DMS114 treated with DMSO at 0.1 percent for 48 hours (cell line): ENCODE data around the gene PDE4B.
"Not testable (repeated sequence)": the region's sequence is repeated elsewhere in the genome, so short reads cannot be mapped to it uniquely, and the experiment has no call there.

Experiments
- DNase-seq: peaks from one replicate; lab custom pipeline; 2025; ENCODE audit not compliant: unreplicated experiment; lab: John Stamatoyannopoulos, UW

PDE4B gene

DNA sequence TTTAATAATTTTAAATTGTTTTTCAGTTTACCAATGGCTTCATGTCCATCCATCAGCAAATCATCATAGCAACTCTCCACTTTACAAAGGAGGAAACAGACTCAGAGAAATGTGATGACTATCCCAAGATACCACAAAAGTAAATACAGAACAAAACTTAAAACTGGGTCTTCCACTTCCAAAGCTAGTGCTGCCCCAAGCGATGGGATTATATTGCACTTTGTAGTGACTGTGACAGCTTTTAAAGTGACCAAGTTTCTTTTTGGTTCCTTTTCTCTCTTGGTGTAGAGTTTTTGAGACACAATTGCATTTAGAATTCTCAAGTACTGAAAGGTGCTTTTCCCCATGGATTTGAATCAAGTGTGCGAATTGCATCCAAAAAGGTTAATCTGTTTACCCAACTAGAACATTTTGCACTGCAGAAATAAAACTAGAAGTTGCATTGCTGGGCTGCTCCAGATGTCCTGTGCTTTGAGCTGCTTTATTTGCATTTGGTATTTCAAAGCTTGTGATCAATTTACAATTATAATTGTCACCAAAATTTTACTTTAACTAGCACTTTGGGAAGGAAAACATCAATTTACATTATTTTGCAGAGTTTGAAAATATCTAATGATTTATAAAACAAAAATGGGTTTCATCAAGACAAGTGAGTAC lies 320.2 kb downstream of the PDE4B start:
- no peak for DNase-seq

DNA sequence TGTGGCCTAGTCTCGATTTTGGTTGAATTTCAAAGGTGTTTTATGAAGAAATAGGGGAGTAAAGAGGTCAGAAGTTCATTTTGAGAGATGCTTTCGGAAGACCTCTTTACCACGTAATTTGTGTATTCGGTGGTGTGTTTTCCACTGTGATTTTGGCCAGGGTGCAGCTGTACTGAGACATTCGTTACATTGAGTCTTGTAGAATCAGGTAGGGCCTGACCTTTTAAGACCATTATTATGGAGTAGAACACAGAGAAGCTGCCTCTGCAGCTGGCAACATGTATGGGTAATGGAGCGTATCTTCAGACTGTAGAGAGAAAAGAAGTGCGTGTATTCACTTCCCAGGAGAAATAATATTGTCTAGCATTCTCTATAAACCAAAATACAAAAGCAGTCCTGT lies 326.5 kb downstream of the PDE4B start:
- DNase-seq = no peak

DNA sequence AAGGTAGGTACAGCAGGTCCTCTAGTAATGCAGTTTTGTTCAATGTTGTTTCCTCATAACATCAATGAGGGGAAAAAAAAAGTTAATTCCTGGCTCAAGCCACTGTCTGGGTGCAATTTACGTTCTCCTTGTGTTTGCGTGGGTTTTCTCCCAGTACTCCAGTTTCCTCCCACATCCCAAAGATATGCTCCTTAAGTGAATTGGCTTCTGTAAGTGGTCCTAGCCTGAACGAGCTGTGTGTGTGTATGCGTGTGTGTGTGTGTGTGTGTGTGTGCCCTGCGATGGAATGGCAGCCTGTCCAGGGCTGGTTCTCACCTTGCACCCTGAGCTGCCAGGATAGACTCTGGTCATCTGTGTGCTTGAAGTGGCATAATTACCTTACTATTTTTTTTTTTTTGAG lies 332.0 kb downstream of the PDE4B start:
- DNase-seq = no peak

DNA sequence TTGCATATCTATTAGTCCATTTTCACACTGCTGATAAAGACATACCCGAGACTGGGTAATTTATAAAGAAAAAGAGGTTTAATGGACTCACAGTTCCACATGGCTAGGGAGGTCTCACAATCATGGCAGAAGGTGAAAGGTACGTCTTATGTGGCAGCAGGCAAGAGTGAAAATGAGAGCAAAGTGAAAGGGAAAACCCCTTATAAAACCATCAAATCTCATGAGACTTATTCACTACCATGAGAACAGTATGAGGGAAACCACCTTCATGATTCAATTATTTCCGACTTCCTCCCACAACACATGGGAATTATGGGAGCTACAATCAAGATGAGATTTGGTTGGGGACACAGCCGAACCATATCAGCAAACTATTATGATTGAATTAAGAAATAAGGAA lies 335.9 kb downstream of the PDE4B start:
- not testable (repeated sequence) for DNase-seq

DNA sequence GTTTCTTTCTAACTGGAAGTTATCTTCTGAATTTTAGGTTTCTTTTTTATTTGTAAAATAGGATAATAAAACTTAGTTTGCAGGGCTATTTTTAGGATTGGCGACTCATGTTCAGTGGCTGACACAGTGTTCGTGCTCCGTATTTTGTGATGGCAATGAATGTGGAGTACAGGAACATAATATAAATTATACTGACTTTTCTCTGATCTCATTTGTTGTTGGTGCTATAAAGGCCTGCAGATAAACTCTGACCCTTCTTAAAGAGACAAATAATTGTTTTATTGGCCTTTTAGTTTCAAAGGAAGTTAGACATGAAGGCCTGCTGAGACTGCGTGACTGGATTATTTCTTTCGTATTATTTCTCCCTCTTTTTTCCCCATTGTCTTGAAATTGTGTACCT lies 339.6 kb downstream of the PDE4B start:
- DNase-seq = no peak

DNA sequence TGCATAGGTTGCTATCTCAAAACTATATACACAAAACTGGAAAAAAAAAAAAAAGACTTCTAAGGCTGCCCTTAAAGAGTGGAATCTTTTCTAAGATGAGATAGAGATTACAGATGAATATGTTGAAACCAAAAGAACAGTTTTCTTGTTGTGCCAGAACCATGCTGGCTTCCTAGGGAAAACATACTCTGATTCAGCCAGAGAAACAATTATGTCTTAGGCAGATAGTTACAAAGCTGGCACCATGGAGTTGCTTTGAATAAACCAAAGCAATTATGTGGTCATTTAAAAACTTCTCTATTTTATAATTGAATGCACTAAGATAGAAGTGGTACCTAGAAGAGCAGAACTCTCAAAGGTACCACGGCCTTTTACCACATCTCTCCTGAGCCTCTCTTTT lies 341.3 kb downstream of the PDE4B start:
- no peak for DNase-seq

DNA sequence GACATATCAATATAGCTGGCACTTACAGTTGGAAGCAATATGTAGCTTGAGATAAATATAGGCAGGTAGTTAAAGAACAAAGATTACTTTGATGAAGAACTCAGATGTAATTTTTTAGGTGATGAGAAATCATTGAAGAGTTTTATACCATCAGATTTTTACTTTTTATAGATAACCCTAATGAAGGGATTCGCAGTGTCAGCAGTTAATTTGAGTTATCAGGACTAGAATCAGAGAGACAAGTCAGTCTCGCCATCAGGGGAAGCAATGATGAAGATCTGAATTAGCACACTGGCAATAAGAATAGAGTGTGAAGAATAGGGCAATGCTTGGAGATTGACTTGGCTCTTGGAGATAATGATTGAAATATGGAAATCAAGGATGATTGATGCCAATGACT lies 342.5 kb downstream of the PDE4B start:
- no peak for DNase-seq

DNA sequence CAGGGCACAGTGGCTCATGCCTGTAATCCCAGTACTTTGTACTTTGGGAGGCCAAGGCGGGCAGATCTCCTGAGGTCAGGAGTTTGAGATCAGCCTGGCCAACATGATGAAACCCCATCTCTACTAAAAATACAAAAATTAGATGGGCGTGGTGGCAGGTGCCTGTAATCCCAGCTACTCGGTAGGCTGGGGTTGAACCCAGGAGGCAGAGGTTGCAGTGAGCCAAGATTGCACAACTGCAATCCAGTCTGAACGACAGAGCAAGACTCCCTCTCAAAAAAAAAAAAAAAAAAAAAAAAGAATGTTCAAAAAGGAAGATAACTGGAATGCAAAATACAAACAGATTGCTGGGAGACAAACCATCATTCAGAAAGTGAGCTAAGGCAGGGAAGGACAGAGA lies 343.7 kb downstream of the PDE4B start:
- DNase-seq = not testable (repeated sequence)

DNA sequence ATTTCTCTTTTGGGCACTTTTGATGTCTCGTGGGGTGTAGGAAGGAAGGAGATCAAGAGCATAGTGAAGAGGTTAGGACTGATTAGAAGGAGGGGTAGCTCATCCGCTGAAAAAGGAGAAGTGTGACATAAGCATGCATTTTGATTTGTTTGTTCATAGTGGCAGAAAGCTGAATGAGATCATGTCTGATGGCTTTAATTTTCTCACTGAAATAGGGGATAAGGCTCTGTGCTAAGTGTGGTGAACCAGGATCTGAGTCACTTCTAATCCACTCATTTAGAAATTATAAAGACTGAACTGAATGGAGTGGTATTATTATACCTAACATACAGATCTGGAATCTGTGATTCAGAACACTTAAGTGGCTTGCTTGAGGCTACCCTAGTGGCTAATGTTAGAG lies 344.5 kb downstream of the PDE4B start:
- no peak for DNase-seq

DNA sequence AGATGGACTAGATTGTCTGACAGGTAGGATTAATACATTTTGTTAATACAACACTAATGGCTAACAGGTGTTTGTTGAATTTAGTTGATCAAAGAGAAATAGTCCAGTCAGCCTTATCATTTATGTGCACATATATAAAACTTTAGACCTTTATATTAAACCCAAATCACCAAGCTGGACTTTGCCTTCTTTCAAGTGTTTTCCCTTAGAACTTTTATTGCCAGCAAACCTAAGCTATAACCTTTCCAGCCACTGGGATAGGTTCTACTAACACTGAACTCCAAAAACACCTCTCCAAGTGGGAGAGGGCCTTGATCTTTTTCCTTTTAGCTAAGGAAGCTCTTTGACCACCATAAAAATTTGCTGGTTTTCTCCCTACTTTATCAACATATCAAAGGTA lies 345.9 kb downstream of the PDE4B start:
- DNase-seq = no peak

DNA sequence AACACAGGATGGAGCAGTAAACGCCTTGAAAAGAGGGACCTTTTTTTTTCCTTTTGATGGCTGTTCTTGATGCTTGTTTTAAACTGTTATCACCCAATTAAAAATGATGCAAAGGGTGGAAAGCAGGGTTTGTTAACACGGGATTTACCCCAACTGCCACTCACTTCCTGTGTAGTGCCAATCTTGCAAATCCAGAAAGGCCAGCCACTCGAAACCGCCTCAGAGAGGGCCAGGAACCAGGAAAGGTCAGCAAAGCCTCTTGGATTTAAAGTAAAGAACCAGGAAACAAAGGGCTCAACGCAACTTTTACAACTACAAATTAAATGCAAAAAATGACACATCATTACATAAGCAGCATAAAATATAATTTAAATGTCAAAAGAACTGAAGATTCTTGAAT lies 347.4 kb downstream of the PDE4B start:
- no peak for DNase-seq

DNA sequence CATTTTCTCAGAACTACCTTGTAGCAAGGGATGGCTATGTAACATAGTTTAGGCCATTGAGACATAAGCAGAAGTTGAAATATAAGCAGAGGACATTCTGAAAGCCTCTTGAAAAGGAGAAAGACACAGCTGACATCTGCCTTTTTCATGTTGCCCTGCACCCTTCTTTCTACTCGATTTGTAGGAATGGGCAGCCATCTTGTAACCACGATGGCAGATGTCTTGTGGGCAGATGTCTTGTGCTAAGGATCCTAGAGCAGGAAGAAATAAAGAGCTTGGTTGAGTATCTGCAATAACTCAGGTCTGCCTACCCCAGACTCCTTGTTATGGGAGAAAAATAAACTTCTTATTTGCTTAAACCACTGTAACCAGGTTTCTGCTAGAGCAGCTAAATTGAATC lies 351.0 kb downstream of the PDE4B start:
- DNase-seq = no peak

DNA sequence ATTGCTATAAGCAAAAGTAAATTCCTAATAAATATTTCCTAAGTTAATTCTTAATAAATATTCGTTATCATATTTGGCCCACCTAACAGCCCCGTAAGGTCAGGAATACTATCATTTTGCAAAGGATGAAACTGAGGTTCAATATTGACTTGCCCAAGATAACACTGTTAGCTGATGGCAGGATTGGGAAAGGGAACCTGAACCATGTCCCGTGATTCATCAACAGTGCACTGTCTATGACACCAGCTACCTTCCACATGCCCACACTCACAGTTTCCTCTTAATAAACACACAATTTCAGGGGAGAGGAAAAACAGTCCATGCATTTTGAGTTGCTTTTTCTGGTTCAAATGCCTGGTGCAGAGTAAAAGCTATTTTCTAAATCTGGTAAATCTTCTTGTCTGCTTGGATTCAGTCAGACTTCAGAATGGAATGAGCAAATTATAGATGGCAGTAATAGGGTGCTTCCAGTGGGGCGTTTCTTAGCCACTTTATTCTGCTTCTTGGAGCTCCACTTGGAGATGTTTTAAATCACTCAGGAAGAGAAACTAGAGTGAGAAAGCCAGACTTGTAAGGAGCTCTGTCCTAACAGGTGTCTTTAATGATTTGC lies 354.6 kb downstream of the PDE4B start:
- DNase-seq = no peak

DNA sequence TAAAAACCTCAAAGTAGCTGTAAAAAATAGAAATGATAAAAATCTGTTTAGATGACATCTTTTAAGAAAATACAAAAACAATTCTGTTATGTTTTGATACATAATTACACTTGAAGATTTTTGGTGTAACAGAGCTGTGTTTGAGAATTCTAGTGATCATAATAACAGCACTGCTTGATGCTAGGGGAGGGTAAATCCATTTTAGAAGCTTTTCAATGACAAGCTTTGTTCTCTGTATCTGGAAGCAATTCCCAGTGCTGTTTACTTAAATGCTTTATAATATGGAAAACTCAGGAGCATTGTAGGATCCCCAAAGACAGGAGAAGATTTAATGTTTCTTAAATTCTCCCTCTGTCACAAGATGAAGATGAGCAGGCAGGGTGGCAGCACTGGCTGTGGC lies 359.3 kb downstream of the PDE4B start:
- DNase-seq = no peak

DNA sequence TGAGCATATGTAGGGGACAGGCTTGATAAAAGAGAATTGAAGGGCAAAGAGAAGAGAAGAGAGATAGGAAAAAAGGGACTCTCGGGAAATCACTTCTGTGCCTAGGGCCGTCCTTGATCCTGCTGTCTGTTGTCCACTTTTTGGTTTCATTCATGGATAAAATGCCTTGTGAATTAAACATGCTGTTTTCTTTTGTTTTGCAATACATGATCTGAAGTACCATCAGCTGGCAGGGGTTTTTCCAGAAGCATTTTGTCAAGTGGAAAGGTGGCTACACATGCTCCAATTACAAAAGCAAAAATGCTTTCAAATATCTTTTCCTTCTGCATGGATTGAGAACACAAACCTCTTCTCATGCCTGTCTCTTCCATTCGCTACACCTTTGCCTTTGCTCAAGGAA lies 361.7 kb downstream of the PDE4B start:
- DNase-seq = no peak

DNA sequence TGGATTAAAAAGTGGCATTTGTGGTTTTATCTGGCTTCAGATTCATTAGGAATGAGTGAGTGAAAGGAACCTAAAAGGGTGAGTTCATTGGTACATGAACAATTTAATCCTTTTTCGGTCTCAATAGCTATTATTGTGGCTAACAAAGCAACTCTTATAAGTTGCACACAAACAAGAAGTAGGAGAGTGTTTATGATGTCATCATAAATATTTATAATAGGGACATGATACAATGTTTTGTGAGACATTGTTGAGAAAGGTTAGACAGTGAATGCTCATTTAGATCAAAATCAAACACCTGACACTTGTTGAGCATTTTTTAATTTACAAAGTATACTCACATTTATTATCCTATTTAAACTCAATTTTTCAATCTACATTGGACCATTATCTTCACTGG lies 363.4 kb downstream of the PDE4B start:
- DNase-seq = no peak

DNA sequence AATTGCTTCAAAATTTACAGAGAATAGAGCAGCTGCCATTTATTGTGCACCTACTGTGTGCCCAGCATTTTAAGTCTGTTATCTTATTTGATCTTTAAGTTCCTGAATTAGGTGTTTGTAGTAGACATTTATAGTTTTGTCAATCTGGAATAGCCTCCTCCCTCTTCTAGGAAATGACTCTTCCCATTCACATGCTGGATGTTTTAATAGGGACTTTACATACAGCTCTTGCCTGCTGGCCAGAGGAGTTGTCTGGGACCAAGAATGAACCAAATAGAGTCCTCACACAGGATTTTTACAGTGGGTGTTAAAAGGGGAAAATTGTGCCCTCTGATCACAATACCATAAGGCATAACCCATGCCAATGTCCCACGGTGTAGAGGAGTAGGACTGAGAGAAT lies 367.1 kb downstream of the PDE4B start:
- DNase-seq = no peak

DNA sequence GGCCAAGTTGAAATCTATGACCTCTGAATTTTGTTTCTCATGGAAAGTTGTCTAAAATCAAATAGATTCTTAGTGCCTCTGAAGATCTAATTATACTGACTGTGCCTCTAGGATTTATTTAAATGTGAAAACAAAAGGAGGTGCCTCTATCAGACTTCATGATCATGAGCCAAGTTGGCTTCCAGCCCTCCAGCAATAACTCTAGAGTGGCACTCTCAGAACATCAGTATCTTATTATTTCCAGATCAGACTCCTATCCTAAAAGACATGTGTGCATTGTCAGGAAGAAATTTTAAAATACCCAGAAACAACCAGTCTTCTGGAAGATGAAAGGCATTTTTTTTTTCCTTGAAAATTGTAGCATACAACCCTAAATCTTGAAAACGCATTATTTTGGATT lies 368.0 kb downstream of the PDE4B start:
- DNase-seq = no peak

DNA sequence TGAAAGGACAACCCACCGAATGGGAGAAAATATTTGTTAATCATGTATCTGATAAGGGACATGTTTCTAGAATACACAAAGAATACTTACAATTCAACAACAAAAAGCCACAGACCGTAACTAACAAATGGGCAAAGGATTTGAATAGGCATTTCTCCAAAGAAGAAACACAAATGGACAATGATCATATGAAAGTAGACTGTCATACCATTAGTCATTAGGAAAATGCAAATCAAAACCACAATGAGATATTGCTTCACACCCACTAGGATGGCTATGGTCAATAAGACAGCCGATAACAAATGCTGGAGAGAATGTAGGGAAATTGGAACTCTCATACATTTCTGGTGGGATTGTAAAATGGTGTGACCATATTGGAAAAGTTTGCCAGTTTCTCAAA lies 374.1 kb downstream of the PDE4B start:
- no peak for DNase-seq

DNA sequence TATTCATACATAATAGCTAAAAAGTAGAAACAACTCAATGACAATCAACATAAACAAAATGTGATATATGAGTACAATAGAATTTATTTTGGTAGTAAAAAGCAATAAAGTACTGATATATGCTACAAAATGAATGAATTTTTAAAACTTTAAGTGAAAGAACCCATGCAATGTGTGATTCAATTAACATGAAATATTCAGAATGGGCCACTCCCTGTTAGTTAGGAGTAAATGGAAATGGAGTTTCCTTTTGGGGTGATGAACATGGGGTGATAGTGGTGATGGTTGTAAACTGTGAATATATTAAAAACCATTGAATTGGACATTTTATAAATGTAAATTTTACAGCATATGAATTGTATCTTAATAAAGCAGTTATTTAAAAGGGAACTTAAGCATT lies 374.6 kb downstream of the PDE4B start:
- no peak for DNase-seq

DNA sequence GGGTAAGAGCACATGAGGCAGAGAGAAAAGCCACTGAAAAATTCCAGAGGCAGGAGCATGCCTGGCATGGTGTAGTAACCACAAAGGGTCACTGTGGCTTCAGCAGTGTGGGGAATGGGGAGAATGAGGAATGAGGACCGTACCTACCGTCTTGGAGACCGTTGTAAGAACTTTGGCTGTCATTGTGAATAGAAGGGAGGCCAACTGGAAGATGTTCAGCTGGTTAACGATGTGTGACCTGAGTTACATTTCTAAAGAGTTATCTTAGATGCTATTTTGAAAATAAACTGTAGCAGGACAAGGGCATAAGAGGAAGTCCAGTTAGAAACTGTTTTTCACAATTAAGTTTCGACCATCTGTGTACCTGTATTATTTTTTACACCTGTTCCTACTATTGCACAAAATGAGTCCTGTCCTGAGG lies 375.8 kb downstream of the PDE4B start:
- DNase-seq = no peak

DNA sequence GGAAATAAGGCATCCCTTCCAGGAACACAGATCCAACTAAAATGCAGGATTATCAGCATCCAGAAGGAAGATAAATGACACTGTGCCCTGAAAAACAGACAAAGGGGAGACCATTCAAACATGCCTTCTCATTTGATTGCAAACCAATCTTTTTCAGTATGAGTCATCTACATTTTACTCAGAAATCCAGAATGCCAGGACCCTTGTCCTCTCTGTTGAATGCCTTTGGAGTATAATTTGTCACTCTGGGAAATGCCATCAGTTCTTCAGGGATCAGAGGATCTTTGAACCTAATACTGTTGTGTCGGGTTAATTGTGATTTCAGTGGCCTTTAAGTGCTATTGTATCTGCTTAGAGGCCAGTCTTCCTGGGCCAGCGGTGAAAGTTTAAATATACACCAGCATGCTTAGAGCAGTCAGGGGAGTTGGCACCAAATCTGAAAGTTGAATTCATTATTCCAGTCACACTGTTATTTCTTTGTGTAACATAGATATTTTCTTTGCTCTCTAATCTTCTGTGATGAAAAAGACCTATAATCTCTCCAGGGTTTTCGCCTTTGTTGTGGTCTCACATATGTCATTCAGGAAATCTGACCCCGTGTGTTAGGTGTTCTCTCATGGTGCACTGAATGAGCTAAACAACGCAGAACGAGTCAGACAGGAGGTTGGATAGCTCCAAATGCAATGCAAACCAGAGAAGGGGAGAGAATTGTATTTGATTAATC lies 376.4 kb downstream of the PDE4B start:
- no peak for DNase-seq

DNA sequence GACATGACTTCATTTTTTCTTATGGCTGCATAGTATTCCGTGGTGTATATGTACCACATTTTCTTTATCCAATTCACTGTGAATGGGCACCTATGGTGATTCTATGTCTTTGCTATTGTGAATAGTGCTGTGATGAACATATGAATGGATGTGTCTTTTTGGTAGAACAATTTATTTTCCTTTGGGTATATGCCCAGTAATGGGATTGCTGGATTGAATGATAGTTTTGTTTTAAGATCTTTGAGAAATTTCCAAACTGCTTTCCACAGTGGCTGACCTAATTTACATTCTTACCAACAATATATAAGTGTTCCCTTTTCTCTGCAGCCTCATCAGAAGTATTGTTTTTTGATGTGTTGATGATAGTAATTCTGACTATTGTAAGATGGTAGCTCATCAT lies 379.6 kb downstream of the PDE4B start:
- no peak for DNase-seq
